ENCODE data around the gene KRT71.

Gene KRT71

GRCh38 chr12:52539821-52540173 lies 13.1 kb downstream of the KRT71 start:
- DNase-seq (ENCODE audit: low read depth in 2 of 2, low spot score in 1 of 2), result no peak

GRCh38 chr12:52539083-52539820 lies 13.7 kb downstream of the KRT71 start:
- no peak for DNase-seq (ENCODE audit: low read depth in 2 of 2, low spot score in 1 of 2)

- no peak for DNase-seq (ENCODE audit: low read depth in 2 of 2, low spot score in 1 of 2)
Measured at GRCh38 chr12:52537101-52537500, 15.8 kb downstream of the KRT71 start.

DNA sequence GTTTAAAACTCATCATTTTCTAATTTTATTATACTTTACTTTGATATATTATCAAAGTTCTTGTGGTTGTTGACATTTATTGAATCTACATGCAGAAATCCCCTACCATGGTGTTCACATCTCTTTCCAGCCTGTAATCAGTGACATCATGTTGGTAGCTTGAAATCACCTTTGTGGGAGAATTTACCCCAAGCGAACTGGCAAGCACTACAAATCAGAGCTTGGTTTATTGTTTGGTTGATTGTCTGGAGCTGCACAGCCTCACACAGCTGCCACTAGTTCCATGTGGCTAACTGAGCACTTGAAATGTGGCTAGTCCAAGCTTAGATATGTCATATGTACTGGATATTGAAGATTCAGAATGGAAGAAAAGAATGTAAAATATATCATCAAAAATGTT lies 17.4 kb downstream of the KRT71 start:
- DNase-seq (ENCODE audit: low read depth in 2 of 2, low spot score in 1 of 2), result no peak

GRCh38 chr12:52534482-52534881 lies 18.5 kb downstream of the KRT71 start:
- DNase-seq (ENCODE audit: low read depth in 2 of 2, low spot score in 1 of 2), result no peak

DNA sequence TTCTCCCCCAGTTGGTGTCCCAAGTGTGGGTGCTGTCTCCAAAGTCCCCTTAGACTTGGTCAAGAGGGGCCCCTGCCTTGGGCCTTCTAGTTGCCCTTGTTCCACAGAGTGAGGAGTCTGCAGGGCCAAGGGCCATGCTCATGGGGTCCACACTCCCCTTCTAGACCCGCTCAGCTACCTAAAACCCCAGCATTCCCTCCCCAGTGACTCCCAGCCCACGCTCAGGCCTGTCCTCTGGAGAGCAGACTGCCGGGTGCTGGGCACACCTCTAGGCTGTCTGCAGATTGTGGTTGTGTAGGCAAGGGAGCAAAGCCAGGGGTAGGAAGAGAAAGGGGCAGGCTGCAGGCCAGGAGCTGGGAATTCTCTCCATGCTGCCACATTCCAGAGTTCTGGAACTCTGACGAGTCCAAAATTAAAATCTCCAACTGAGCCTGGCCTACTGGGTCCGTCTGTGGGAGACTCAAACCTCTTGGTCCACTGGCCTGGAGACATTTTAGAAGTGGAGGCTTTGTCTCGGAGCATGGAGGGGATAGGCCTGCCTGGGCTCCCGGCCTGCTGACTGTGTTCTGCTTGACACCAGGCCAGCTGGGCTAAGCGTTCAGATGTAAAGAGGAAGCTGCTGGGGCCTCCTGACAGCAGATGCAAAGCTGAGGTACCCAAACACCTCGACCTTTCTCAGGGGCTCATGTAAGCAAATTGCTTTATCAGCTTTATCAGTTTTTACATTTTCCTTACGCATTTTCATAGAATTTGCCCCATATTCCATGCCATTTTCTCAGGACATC lies 19.1 kb downstream of the KRT71 start:
- DNase-seq (ENCODE audit: low read depth in 2 of 2, low spot score in 1 of 2), result no peak

- no peak for DNase-seq (ENCODE audit: low read depth in 2 of 2, low spot score in 1 of 2)
Measured at GRCh38 chr12:52532636-52533035, 20.3 kb downstream of the KRT71 start.

DNA sequence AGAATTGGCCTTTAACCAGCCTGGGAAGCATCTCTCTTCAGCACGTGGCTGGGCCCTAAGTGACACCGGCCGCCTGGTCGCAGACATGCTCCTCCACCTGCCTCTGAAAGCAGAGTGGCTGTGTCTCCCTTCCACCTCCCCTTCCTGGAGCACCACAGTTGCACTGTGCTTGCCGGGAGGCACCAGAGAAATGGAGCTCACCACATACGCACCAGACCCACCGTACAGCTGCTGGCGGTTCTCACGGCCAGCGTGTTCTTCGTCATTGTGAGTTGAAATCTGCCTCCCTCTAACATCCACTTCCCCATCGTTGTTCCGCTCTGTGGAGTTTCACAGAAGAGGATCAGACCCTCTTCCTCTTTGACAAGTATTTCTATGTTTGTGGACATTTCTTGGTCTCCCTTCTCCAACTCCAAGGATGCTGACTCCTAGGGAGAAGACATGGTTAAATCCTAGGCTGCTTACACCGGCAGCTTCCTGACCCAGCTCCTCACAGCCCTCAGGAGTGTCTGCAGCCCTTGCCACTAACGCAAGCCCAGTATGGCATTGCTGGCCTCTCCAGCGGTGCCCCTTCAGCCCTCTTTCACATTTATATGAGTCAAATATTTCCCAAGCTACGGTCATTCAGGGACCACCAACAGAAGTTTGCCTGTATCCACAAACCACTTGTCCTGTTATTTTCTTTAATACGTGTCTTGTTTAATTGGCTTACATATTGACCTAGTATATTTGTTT lies 21.2 kb downstream of the KRT71 start:
- no peak for DNase-seq (ENCODE audit: low read depth in 2 of 2, low spot score in 1 of 2)

DNA sequence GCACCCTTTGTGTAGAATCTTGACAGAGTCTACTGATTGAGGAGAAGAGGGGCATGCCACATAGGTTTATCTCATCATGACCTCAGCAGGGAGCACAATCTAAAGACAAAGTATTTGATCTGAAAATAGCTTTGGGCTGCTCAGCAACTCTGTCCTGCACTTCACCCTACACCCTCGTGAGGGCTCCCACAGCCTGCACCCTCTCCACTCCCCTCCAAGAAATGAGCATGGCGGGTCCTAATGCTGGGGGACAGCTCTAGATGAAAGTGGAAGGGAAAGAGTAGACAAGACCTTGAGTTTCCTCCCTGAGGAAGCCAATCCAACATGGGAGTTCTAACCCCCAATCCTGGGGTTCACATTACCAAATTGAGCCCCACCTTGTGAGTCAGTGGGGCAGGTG lies 22.0 kb downstream of the KRT71 start:
- DNase-seq (ENCODE audit: low read depth in 2 of 2, low spot score in 1 of 2), result no peak

DNA sequence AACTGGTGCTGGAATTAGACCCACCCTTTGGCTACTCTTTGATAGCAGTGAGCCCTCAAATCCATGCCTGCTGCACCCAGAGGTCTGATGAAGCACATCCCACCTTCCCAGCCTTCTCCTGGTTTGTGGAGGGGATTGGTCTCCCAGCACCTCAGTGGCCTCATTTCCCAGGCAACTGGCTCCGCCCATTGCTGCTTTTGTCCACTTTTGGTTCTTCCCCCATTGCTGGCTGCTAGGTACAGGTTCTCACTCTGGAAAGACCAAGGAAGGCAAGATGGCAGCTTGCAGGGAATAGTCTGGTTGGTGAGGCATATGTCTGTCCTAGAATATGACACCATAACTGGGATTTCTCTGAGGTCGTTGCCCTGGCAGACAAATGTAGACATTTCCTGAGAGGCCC lies 22.6 kb downstream of the KRT71 start:
- no peak for DNase-seq (ENCODE audit: low read depth in 2 of 2, low spot score in 1 of 2)

DNA sequence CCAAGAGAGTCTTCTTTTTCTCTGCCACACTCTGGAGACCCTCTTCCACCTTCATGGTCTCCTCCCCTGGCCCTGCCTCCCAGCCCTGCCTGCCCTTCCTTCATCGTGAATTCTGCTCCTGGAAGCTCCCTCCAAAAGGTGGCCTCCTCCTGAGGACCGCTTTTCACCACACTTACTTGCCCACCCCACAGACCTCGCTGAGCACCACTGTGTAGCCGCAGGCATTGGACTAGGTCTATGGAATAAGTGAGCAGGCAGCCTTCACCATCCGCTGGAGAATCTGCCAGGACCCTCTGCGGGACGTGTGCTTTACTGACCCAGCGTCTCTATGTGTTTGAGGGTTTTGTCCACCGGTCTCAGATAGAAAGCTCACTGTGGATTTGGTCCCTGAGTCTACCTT lies 23.1 kb downstream of the KRT71 start:
- no peak for DNase-seq (ENCODE audit: low read depth in 2 of 2, low spot score in 1 of 2)

- no peak for DNase-seq (ENCODE audit: low read depth in 2 of 2, low spot score in 1 of 2)
Measured at GRCh38 chr12:52529417-52529816, 23.5 kb downstream of the KRT71 start.

DNA sequence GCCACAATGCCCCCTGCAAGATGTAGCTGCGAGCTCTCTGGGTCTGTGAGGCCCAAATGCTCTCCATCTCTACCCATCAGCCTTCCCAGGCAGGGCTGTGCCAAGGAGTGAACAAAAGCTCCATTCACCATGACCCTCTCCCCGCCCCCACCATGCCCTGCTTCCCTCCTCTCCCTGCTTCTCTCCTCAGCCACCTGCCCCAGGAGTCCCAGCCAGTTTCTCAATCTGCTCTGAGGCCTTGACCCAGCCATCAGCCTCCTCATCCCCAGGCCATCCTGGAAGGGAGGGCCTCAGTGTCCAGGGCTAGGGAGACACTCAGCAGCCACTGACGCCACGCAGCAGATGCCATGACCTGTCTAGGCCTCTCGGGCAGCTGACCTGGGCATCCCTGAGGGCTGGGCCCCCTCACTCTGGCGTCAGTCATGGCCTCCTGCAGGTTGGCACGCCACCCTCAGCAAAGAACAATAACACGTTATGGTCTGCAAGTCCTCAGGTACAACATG lies 24.3 kb downstream of the KRT71 start:
- no peak for DNase-seq (ENCODE audit: low read depth in 2 of 2, low spot score in 1 of 2)

GRCh38 chr12:52527121-52527800 lies 25.7 kb downstream of the KRT71 start:
- DNase-seq (ENCODE audit: low read depth in 2 of 2, low spot score in 1 of 2), result no peak

DNA sequence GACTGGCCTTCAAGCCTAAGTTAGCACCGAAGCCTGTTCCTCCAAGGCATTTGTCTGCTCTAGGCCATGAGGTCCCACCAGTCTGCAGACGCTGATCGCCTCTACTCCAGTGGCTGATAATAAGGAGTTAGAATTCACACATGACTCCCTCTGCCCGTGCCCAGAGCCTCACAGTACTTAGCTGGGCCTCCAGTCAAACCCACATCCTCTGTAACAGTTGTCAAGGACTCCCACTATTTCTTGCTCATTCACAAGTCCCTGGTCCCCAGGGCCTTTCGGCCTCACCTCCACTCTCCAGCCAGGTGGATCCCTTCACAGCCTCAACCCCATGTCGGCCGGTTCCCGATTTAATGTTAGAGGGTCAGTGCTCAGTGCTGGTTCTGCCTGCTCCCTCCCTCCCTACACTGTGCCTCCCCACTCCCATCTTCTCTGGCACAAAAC lies 26.4 kb downstream of the KRT71 start:
- DNase-seq (ENCODE audit: low read depth in 2 of 2, low spot score in 1 of 2), result no peak

- DNase-seq (ENCODE audit: low read depth in 2 of 2, low spot score in 1 of 2), result no peak
Measured at GRCh38 chr12:52525661-52526499, 27.1 kb downstream of the KRT71 start.

DNA sequence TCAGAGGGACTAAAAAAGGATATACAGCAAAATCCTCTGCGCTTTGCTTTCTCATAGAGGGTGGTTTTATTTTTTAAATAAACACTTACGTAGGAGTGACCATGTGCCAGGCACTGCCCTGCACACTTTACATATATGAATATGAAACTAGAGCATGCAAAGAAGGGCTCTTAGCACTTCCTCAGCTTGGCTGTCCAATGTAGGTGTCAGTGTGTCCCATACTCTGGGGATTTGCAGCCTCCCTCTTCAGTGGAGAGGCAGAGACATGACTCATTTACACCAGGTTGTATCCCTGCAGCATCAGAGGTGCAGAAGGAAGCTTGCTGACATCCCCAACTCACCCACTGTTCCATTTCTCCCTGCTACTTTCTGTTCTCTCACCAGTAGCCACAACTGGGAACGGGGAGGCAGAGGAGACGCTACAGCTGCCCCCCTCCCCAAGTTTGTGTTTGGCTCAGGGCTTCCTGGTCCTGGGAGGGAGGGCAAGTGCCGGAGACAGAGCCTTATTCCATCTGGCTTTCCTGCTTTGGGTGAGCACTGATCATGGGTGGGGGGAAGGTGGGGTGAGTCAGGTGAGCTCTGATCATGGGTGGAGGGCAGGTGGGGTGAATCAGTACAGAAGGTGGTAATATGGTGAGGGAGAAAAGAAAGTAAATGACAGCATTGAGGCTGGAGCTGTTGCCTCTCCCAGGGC lies 27.9 kb downstream of the KRT71 start:
- DNase-seq (ENCODE audit: low read depth in 2 of 2, low spot score in 1 of 2), result no peak

- no peak for DNase-seq (ENCODE audit: low read depth in 2 of 2, low spot score in 1 of 2)
Measured at GRCh38 chr12:52524241-52524897, 28.6 kb downstream of the KRT71 start.

GRCh38 chr12:52523824-52524223 lies 29.1 kb downstream of the KRT71 start:
- no peak for DNase-seq (ENCODE audit: low read depth in 2 of 2, low spot score in 1 of 2)
